BLaER1 treated with 17β-estradiol and CSF1 and Interleukin-3, amounts not matched to agents 10 nM and 100 nM (cell line): ENCODE measurements around the gene ZNF106.

Experiments used
- H3K27ac ChIP-seq, 11 experiments: shearing (Covaris generic); formaldehyde crosslinking; 2 replicates each; pipeline ENCODE4 v1.8.1; 2022
- H3K27me3 ChIP-seq, 11 experiments: shearing (Covaris generic); formaldehyde crosslinking; 2 replicates each; pipeline ENCODE4 v1.8.1; 2022
- H3K36me3 ChIP-seq, 11 experiments: shearing (Covaris generic); formaldehyde crosslinking; 2 replicates each; pipeline ENCODE4 v1.8.1; 2022
- H3K4me1 ChIP-seq, 10 experiments: shearing (Covaris generic); formaldehyde crosslinking; 2 replicates each; pipeline ENCODE4 v1.8.1; 2022
- H3K4me2 ChIP-seq, 11 experiments: shearing (Covaris generic); formaldehyde crosslinking; 2 replicates each; pipeline ENCODE4 v1.8.1; 2022
- H3K4me3 ChIP-seq, 10 experiments: shearing (Covaris generic); formaldehyde crosslinking; 2 replicates each; pipeline ENCODE4 v1.8.1; 2022
- H3K9ac ChIP-seq, 11 experiments: shearing (Covaris generic); formaldehyde crosslinking; 2 replicates each; pipeline ENCODE4 v1.8.1; 2022
- H3K9me3 ChIP-seq, 11 experiments: shearing (Covaris generic); formaldehyde crosslinking; replicated peaks in 1 of 11; 2 replicates each; pipeline ENCODE4 v1.8.1; 2022
- H4K20me1 ChIP-seq, 11 experiments: shearing (Covaris generic); formaldehyde crosslinking; 2 replicates each; pipeline ENCODE4 v1.8.1; 2022
- Cebpa-rat ChIP-seq, 11 experiments: shearing (Covaris generic); IDR thresholded peaks; 2 replicates each; pipeline ENCODE4 v1.8.1; 2022

ZNF106 gene

GRCh38 chr15:42461261-42461660 is 29.7 kb downstream of the ZNF106 start:
- H3K9ac ChIP-seq = peak overlapping the region in 7 of 11 experiments; percentile 3 to 57 (median 30); a peak in 10 of 22 replicates
- peaks cover 0 to 99% (median 39%) of the 10 kb centered on the region in 11 experiments; a peak in 14 of 22 replicates for H4K20me1 ChIP-seq
- TF ChIP-seq Cebpa-rat (IDR thresholded peaks at IDR 0.05) = no peak
- H3K27ac ChIP-seq = peak overlapping the region in 7 of 11 experiments; percentile 7 to 69 (median 59); a peak in 12 of 22 replicates
- peaks cover 30 to 47% (median 42%) of the 10 kb centered on the region in 10 experiments for H3K4me1 ChIP-seq
- H3K4me3 ChIP-seq = no peak overlapping the region; a peak in 1 of 20 replicates
- peak overlapping the region in 9 of 11 experiments; percentile 4 to 81 (median 57); a peak in 16 of 22 replicates for H3K4me2 ChIP-seq
- peaks cover 40 to 91% (median 55%) of the 10 kb centered on the region in 11 experiments for H3K36me3 ChIP-seq
- no peaks in the 10 kb centered on the region for H3K27me3 ChIP-seq
- H3K9me3 ChIP-seq = no peaks in the 10 kb centered on the region

DNA sequence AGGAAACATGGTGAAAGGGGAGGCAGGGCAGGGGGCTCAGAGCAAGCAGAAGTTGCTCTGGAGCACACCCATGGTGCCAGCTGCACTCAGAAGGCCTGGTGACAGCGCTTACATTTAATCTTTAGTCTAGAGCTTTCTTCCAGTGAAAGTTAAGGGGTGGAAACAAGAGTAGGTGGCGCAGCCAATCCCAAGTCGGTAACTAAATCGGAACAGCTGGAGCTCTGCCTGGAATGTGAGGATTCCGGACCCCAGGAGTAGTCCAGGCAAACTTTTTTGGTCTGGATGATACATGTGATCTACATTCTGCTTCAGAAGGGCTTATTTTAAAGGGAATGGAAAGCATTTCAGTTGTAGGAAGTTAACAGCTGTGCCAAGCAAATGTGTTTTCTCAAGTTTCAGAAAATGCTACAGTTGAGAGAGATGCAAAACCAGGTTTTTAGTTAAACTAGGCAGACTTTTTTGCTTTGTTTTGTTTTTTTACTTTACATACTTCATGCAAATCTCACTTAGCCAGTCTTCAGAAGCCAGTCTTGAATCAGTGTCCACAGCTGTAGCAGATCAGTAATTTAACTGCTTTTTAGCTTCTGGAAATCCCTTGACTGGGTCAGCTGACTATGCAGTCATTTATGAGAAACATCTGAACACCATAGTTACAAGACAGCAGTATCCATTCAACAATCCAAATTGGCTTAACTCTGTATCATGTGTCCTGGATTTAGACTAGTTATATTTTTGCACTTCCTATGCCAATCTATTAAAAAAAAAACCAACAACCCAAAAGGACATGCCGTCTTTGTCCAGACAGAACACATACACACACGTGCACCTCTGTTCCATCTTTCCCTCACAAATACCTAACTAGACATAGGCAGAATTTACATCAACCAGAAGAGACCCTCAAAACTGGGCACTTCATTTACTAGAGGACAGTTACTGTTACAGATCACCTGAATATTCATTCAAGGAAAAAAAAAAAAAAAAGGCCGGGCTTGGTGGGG is 33.2 kb downstream of the ZNF106 start:
- H3K4me2 ChIP-seq = peak overlapping the region; percentile 6 to 67 (median 63); a peak in 20 of 22 replicates
- H3K9ac ChIP-seq = peak overlapping the region in 8 of 11 experiments; percentile 4 to 51 (median 32); a peak in 10 of 22 replicates
- peaks cover 0 to 88% (median 32%) of the 10 kb centered on the region in 11 experiments; a peak in 13 of 22 replicates for H4K20me1 ChIP-seq
- no peaks in the 10 kb centered on the region for H3K9me3 ChIP-seq
- H3K27ac ChIP-seq = peak overlapping the region; percentile 14 to 71 (median 52); a peak in 21 of 22 replicates
- peaks cover 16 to 91% (median 49%) of the 10 kb centered on the region in 11 experiments; a peak in 21 of 22 replicates for H3K36me3 ChIP-seq
- no peak overlapping the region for H3K4me3 ChIP-seq
- no peaks in the 10 kb centered on the region for H3K27me3 ChIP-seq
- TF ChIP-seq Cebpa-rat (IDR thresholded peaks at IDR 0.05) = no peak
- peaks cover 30 to 51% (median 44%) of the 10 kb centered on the region in 10 experiments for H3K4me1 ChIP-seq

- peak overlapping the region in 6 of 11 experiments; percentile 4 to 51 (median 34); a peak in 7 of 22 replicates for H3K9ac ChIP-seq
Measured at GRCh38 chr15:42456971-42457370, 34.0 kb downstream of the ZNF106 start.

DNA sequence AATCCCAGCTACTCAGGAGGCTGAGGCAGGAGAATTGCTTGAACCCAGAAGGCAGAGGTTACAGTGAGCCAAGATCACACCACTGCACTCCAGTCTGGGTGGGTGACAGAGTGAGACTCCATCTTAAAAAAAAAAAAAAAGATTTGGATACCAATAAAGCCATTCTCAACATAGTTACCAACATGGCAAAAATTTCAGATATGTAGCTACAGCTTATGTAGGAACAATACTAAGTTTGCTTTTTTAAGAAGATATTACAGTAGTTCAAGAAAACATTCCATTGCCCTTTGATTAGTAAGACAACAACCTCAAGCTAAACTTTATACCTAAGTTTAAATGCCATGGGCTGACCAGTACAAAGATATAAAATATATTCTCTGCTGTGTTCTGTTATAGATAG is 34.4 kb downstream of the ZNF106 start:
- Histone ChIP-seq H3K27me3 (no peaks in the 10 kb centered on the region), H3K4me1 (peaks cover 25 to 42% (median 36%) of the 10 kb centered on the region in 10 experiments), H3K27ac (peak overlapping the region in 2 of 11 experiments; percentile 45 to 68; a peak in 3 of 22 replicates), H3K9ac (no peak overlapping the region), H3K4me3 (0 out of 20 replicates have a peak overlapping the region, but pooled peaks of 1 of the 10 experiments have one; percentile 4), H3K9me3 (no peaks in the 10 kb centered on the region), H3K4me2 (peak overlapping the region; percentile 6 to 67 (median 63); a peak in 18 of 22 replicates), H3K36me3 (peaks cover 15 to 91% (median 50%) of the 10 kb centered on the region in 11 experiments), H4K20me1 (peaks cover 0 to 78% (median 24%) of the 10 kb centered on the region in 11 experiments; a peak in 13 of 22 replicates)
- TF ChIP-seq Cebpa-rat (IDR thresholded peaks at IDR 0.05) = no peak

More at GRCh38 chr15:42456971-42457370, 34.0 kb downstream of the ZNF106 start:
- TF ChIP-seq Cebpa-rat (IDR thresholded peaks at IDR 0.05) = no peak
- H3K27me3 ChIP-seq = no peaks in the 10 kb centered on the region
- H3K4me3 ChIP-seq = no peak overlapping the region
- peaks cover 29 to 47% (median 41%) of the 10 kb centered on the region in 10 experiments for H3K4me1 ChIP-seq
- no peaks in the 10 kb centered on the region for H3K9me3 ChIP-seq
- H3K27ac ChIP-seq = peak overlapping the region; percentile 14 to 71 (median 52); a peak in 17 of 22 replicates
- H3K36me3 ChIP-seq = peaks cover 12 to 91% (median 49%) of the 10 kb centered on the region in 11 experiments
- H4K20me1 ChIP-seq = peaks cover 0 to 82% (median 25%) of the 10 kb centered on the region in 11 experiments; a peak in 13 of 22 replicates
- H3K4me2 ChIP-seq = peak overlapping the region; percentile 6 to 67 (median 63); a peak in 20 of 22 replicates

GRCh38 chr15:42453826-42454225 is 37.1 kb downstream of the ZNF106 start:
- H3K27me3 ChIP-seq = no peaks in the 10 kb centered on the region
- H3K4me1 ChIP-seq = peaks cover 17 to 28% (median 24%) of the 10 kb centered on the region in 10 experiments
- peaks cover 0 to 62% (median 16%) of the 10 kb centered on the region in 11 experiments; a peak in 14 of 22 replicates for H4K20me1 ChIP-seq
- no peak overlapping the region for H3K27ac ChIP-seq
- no peaks in the 10 kb centered on the region for H3K9me3 ChIP-seq
- no peak overlapping the region for H3K9ac ChIP-seq
- TF ChIP-seq Cebpa-rat (IDR thresholded peaks at IDR 0.05) = no peak
- H3K4me2 ChIP-seq = no peak overlapping the region
- H3K36me3 ChIP-seq = peaks cover 42 to 96% (median 71%) of the 10 kb centered on the region in 11 experiments
- H3K4me3 ChIP-seq = no peak overlapping the region

DNA sequence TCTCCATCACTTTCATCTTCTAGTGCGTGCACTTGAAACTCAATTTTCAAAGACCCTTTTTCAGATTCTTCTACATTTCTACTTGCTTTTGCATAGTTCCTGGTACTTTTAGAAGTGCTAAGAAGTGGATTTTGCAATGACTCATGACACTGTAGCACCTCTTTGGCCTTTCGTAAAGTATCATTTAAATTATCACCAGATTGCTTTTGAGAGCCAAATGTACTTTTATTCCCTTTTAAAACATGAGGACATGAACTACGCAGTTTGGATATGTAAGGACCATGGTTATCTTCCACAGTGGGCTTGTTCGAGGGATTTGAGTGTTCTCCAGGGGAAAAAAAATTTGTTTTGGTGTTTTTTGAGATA is 40.5 kb downstream of the ZNF106 start:
- Histone ChIP-seq H3K36me3 (peaks cover 75 to 100% (median 94%) of the 10 kb centered on the region in 11 experiments), H3K4me1 (no peaks in the 10 kb centered on the region; a peak in 1 of 20 replicates), H3K27me3 (no peaks in the 10 kb centered on the region), H3K27ac (no peak overlapping the region), H3K9me3 (no peaks in the 10 kb centered on the region), H3K4me2 (no peak overlapping the region), H3K4me3 (no peak overlapping the region), H3K9ac (no peak overlapping the region), H4K20me1 (peaks cover 0 to 63% (median 16%) of the 10 kb centered on the region in 11 experiments; a peak in 14 of 22 replicates)
- TF ChIP-seq Cebpa-rat (IDR thresholded peaks at IDR 0.05) = no peak

DNA sequence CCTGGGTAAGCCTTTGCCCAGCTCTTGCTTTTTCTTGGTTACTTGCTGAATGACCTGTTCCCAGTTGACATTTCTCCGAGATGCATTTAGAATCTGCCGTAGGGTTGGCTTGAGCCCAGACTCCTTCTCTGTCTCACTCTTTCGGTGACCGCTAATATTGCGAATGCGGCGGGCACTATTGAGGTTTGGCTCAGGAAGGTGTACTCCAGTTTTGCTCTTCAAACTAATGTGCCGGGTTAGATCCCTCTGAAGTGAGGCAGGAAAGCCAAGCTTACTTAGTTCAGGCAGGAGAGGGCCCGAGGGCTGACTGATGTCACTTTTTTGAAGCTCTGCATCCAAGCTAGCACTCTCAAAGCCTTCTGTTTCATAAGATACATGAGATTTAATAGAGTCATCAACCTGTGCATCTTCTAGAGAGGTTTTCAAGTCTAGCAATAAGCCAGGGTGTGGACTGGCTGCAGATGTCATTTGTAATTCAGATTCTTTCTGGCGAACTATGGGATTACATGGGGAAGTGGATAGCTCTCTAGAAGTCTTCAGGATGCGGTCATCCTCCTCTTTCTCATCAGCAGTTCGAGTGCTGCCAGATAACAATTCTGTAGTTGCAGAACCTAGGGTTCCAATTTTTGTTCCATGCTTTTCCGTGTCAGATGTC is 41.0 kb downstream of the ZNF106 start:
- H3K36me3 ChIP-seq = peaks cover 80 to 100% (median 99%) of the 10 kb centered on the region in 11 experiments

DNA sequence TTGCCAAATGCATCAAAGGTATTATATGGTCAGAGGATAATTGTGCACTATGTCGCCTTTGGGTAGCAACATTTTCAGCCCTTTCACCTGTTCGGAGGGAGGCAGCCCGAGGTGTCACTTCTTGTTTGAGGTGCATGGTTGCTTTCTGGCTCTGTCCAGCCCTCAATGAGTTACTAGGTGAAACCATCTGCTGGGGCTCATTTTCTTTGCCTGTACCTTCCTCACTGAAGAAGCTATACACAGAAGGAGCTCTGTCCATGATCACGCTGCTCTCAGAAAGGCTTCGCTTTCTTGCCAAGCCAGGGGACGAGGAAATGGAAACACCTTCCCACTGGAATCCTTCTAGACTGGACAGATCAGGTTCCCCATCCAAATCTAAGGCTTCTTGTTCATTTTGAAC is 42.7 kb downstream of the ZNF106 start:
- H3K4me2 ChIP-seq = no peak overlapping the region
- H3K4me3 ChIP-seq = no peak overlapping the region
- H4K20me1 ChIP-seq = peaks cover 0 to 79% (median 16%) of the 10 kb centered on the region in 11 experiments; a peak in 14 of 22 replicates
- H3K9me3 ChIP-seq = no peaks in the 10 kb centered on the region
- H3K4me1 ChIP-seq = no peaks in the 10 kb centered on the region
- H3K27me3 ChIP-seq = no peaks in the 10 kb centered on the region
- H3K9ac ChIP-seq = no peak overlapping the region
- H3K27ac ChIP-seq = no peak overlapping the region
- TF ChIP-seq Cebpa-rat (IDR thresholded peaks at IDR 0.05) = no peak
- peaks cover 90 to 100% (median 100%) of the 10 kb centered on the region in 11 experiments for H3K36me3 ChIP-seq

More for the DNA sequence above, 41.0 kb downstream of the ZNF106 start:
- H3K9me3 ChIP-seq = no peaks in the 10 kb centered on the region
- H3K4me2 ChIP-seq = no peak overlapping the region
- H3K4me1 ChIP-seq = no peaks in the 10 kb centered on the region; a peak in 1 of 20 replicates
- TF ChIP-seq Cebpa-rat (IDR thresholded peaks at IDR 0.05) = no peak
- H3K27ac ChIP-seq = no peak overlapping the region
- no peaks in the 10 kb centered on the region for H3K27me3 ChIP-seq
- H3K4me3 ChIP-seq = no peak overlapping the region
- peaks cover 0 to 64% (median 16%) of the 10 kb centered on the region in 11 experiments; a peak in 14 of 22 replicates for H4K20me1 ChIP-seq
- no peak overlapping the region for H3K9ac ChIP-seq
